HG03354 (cell line): ENCODE data around the gene GALR3.

ENCODE experiments used
- ATAC-seq: cut with Tn5 transposase; IDR thresholded peaks from one replicate; pipeline ENCODE4 v1.9.1; 2021; ENCODE audit warnings: mild to moderate bottlenecking; ENCODE audit not compliant: unreplicated experiment, poor library complexity, severe bottlenecking

Gene GALR3

GRCh38 chr22:37818409-37819104, 4.6 kb upstream of the GALR3 start:
- ATAC-seq = no peak

DNA sequence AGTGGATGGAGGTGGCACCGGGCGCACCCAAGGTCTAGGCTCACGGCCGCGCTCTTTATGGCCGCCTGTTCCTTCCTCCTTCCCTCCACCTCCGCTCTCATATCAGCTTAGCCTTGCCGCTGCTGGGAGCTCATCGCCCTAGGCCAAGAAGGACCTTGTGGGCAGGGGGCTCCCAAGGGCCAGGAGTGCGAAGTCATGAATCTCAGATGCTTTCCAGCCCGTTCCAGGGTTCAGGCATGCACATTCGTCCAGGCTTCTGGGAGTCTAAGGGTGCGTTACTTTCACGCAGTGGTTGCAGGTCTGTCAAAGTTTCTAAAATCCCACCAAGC, 4.1 kb upstream of the GALR3 start:
- no peak for ATAC-seq

DNA sequence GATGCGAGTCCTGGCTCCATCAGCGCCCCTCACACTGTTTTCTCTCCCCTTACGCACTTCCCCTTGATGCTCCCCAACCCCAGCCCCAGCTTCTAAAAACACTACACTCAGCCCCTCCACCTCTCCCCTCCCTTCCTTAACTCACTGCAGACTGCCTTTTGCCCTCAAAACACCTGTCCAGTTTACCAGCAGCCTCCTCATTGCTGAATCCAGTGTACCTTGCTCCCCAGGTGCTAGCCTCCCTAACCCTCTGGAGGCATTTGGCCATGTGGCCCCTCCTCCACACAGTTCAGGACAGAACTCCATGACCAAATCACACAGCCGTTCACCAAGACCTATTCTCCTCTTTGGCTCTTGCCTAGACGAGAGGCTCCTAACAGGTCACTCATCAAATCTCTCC, 2.8 kb upstream of the GALR3 start:
- no peak for ATAC-seq

GRCh38 chr22:37822079-37822833, 926 bp upstream of the GALR3 start:
- no peak for ATAC-seq

GRCh38 chr22:37824674-37825641, 1.8 kb downstream of the GALR3 start:
- no peak for ATAC-seq

- ATAC-seq = no peak
These were observed 3.9 kb downstream of the GALR3 start for GRCh38 chr22:37827056-37827455.

- ATAC-seq = no peak
These were observed 7.1 kb downstream of the GALR3 start for GRCh38 chr22:37830093-37830842.

- ATAC-seq = no peak
These were observed 8.3 kb downstream of the GALR3 start for GRCh38 chr22:37831472-37831871.

DNA sequence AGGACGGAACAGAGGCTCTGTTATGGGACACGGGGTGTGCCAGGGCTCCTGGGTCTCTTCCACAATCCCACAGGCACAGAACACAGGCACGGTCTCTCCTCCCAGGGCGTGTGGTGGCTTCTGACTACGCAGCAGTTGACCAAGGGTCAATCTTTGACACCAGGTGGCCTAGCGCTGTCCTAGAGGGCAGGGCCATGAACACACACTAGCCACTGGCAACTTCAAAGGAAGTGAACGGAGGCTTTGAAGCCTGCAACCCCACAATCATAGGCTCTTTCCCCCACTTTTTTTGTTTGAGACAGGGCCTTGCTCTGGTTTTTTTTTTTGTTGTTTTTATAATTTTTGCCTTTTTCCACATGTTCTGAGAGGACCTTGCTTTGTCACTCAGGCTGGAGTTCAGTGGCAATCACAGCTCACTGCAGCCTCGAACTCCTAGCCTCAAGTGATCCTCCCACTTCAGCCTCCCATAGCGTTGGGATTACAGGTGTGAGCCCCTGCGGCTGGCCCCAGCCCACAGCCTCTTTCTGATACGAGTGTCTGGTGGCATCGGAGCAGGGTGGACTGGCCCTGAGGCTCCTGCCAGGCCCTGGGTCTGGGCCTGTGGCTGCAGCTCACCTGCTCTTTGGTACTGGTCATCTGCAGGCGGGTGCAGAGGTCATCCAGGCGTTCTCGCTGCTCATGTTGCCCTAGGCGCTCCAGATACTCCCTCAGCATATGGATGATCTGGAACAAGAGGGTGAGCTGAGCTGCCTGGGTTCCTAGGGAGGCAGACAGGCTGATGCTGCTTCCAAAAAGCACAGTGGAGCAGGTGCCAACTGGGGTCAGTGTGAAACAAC, 9.1 kb downstream of the GALR3 start:
- ATAC-seq = no peak

DNA sequence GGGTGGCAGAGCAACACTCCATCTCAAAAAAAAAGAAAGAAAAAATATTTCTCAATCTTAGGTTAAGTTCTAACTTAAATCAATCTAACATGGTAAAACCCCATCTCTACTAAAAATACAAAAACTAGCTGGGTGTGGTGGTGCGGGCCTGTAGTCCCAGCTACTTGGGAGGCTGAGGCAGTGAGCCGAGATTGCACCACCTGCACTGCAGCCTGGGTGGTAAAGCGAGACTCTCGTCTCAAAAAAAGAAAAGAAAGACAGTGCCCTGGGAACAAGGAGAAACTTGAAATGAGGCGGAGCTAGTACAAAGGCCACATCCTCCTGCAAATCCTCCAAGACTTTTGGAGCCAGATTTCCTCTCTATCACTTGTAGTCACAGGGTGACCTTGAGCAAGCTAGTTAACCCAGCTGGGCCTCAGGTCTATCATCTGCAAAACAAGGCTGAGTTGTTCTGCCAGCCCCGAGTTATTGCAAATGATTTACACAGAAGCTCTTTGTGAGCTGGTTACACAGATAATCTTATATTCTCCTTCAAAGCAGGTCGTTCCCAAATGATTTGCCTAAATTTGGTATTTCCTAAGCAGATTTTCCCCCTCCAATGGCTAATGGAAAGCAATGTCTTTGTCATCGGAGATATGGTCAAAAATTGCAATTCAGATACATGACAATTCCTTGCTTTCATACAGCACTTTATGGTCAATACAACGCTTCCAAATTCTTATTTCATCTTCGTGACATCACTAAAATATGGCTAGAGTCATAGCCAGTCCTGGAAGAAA, 19.0 kb downstream of the GALR3 start:
- no peak for ATAC-seq

GRCh38 chr22:37843741-37844089, 20.5 kb downstream of the GALR3 start:
- ATAC-seq = peak; percentile 48

DNA sequence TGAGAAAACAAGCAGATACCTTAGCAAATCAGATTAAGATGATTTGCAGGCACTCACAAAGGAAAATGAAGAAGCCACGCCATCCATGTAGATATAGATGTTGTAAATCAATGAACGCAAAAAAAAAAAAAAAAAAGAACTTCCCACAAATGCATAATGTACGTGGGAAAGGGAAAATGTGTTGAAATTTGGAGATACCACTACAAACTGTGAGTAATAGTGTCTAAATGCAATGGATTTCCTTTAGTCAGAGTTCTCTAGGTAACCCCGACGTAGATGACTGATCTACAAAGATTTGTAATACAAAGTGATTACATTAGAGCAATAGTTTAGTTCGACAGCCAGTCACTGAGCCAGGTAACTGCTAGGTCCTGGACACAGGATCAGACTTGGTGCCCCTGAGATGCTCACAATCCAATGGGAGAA, 21.7 kb downstream of the GALR3 start:
- ATAC-seq = no peak

- no peak for ATAC-seq
These were observed 23.3 kb downstream of the GALR3 start for GRCh38 chr22:37846433-37846832.

DNA sequence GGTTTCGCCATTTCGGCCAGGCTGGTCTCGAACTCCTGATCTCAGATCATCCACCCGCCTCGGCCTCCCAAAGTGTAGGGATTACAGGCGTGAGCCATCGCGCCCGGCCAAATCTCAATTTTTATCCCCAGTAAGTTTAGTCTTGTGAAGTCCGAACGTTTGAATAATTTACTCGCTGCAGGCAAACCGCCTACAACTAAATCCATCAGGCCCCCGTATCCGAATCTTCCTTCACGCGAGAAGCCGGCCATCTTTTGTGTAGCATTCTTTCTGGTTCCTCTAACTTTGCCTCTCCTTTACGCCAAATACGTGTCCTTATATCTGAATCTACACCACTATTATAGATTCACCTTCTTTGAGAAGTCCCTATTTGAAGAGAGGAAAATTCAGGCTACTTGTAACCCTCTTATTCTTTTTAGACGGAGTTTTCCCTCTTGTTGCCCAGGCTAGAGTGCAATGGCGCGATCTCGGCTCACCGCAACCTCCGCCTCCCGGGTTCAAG, 25.5 kb downstream of the GALR3 start:
- ATAC-seq = no peak

DNA sequence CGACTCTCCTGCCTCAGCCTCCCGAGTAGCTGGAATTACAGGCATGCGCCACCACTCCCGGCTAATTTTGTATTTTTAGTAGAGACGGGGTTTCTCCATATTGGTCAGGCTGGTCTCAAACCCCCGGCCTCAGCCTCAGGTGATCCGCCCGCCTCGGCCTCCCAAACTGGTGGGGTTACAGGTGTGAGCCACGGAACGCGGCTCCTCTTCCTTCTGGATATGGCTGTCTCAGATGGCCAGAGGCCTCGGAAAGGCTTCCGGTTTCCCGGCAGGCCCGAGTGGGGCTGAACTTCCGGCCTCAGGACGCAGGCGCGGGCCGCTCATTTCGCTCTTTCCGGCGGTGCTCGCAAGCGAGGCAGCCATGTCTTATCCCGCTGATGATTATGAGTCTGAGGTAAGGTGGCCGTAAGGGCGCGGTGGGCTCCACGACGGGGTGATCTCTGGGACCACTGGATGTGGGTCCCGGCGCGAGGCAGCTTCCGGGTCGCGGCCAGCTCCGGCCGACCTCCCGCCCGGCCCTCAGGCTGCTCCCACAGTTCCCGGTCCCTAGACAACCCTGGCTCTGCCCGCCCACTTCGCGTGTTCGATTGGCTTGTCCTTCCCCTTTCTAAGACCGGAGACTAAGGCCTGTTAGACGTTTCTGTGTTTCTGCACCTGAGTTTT, 26.0 kb downstream of the GALR3 start, which contains the start of gene EIF3L:
EIF3L (plus strand) TSS at position 331 of the 663 bp plus-strand sequence; CDS start at position 362, 31 bp downstream.
- ATAC-seq = peak; percentile 73

DNA sequence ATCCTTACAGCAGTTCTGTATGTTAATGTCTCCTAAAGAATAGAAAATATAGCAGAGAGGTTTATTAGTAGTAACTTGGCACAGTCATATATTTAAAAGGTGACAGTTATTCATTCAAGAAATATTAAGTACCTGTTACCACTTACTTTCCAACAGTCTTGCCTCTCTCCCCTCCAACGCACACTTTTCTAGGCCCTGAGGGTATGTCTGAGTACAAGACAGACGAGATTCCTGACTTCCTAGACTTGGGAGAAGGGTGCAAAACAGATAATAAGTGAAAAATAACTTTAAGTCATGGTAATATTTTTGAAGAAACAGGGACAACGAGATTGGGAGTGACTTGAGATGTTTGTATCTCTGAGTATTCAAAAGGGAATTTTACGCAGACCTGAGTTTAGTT, 27.6 kb downstream of the GALR3 start:
- ATAC-seq = no peak

- ATAC-seq = no peak
These were observed 29.2 kb downstream of the GALR3 start for GRCh38 chr22:37852418-37852817.
